Measurements from ENCODE around the gene PUS3.

PUS3 gene

DNA sequence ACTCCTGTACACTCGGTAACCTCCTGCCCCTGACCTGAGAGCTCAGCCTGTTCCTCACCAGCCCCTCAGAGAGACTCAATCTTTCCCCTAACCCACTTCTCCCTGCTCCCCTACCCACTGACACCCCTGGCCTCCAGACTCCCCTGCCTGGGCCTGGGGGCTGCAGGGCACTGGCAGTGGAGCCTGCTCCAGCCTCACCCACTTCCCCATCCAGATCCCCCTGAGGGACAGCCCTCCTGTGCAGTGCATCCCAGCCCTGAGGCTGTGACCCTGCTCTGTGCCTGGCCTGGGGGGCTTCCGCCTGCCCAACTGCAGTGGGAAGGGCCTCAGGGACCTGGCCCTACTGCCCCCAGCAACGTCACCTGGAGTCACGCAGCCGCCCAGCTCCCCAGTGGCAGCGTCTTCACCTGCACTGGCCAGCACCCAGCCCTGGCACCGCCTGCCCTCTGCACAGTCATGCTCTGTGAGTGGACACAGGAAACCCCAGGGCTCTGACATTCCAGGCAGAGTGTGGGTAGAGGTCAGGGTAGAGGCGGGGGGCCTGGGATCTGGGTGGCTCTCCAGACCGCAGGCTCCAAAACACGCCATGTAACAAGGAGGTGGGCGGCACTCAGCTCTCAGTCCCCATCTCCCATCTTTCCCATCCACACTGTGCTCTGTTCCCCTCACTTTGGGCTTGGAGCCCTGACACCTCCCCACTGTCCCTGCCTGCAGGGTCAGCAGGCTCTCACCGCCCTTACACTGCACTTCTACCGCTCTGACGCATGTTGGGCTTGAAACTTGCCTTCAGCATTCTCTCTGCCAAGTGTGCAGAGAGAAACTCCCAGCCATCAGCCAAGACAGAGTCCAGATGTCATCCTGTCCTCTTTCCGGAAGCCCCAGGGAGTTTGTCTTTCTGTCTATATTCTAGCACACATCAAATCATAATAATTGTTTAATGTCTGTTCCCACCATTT lies 48.0 kb upstream of the PUS3 start:
- Histone ChIP-seq H2BK12ac (ENCODE audit: low read length) (peak overlapping the region; percentile 16), H2BK15ac (ENCODE audit: low read length) (no peak overlapping the region), H2AK5ac (ENCODE audit: low read depth, low read length) (no peak overlapping the region), H3K23ac (ENCODE audit: low read depth, low read length, poor library complexity) (peak overlapping the region; percentile 83), H3K27me3 (ENCODE audit: control insufficient read depth in 3 of 3, insufficient read depth in 3 of 3, low read depth in 1 of 3, low read length in 3 of 3) (no peaks in the 10 kb centered on the region), H3K14ac (ENCODE audit: low read length) (no peak overlapping the region), H2AFZ (ENCODE audit: low read length) (no peak overlapping the region), H3K4ac (ENCODE audit: low read length) (no peak overlapping the region), H3K79me1 (ENCODE audit: low read depth, low read length) (no peaks in the 10 kb centered on the region), H3K4me2 (ENCODE audit: insufficient read depth, low read length, poor library complexity, severe bottlenecking) (no peak overlapping the region), H3K18ac (ENCODE audit: low read length) (peak overlapping the region; percentile 79), H2BK5ac (ENCODE audit: low read length) (no peak overlapping the region), H3K4me3 (ENCODE audit: low read length in 2 of 2) (no peak overlapping the region), H2BK120ac (ENCODE audit: low read depth, low read length) (no peak overlapping the region), H3K9ac (ENCODE audit: low read depth, low read length, poor library complexity) (peak overlapping the region; percentile 18), H3K4me1 (ENCODE audit: control insufficient read depth in 2 of 2, insufficient read depth in 1 of 2, low read depth in 1 of 2, low read length in 2 of 2) (peaks cover 0 to 7% of the 10 kb centered on the region in 2 donors), H4K8ac (ENCODE audit: low read depth, low read length) (no peak overlapping the region), H3K9me3 (replicated peaks in 1 of 2; ENCODE audit: control insufficient read depth in 2 of 2, insufficient read depth in 1 of 2, low read depth in 1 of 2, low read length in 2 of 2) (no peaks in the 10 kb centered on the region), H3K27ac (replicated peaks; ENCODE audit: low read length) (no peak overlapping the region), H4K91ac (ENCODE audit: low read depth, low read length, poor library complexity) (no peak overlapping the region), H3K36me3 (replicated peaks in 1 of 2; ENCODE audit: control insufficient read depth in 2 of 2, insufficient read depth in 2 of 2, low read length in 2 of 2) (peaks cover 0 to 5% of the 10 kb centered on the region in 2 donors)
- DNase-seq (ENCODE audit: low spot score), result no peak
- WGBS, 2 donors (ENCODE audit: extremely low coverage in 2 of 2, insufficient read length in 2 of 2, insufficient replicate concordance in 1 of 2), result no CpG with 5 or more reads among the region's 15 CpGs

DNA sequence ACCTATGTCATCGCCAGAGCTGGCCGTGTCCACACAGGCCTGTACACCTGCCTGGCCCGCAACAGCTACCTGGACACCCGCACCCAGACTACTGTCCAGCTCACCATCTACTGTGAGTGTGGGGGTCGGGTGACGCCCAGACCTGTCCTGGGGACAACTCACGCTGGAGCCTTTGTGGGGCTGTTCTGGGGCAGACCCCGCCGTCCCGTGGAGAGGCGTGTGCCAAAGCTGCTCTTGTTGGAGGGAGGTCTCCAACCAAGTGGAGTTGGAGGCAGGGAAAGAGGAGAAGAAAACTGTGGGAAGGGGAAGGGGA lies 47.1 kb upstream of the PUS3 start:
- no peaks in the 10 kb centered on the region for H3K27me3 ChIP-seq (ENCODE audit: control insufficient read depth in 3 of 3, insufficient read depth in 3 of 3, low read depth in 1 of 3, low read length in 3 of 3)
- no peak overlapping the region for H2BK120ac ChIP-seq (ENCODE audit: low read depth, low read length)
- no peak overlapping the region for H3K14ac ChIP-seq (ENCODE audit: low read length)
- no peak overlapping the region for H3K18ac ChIP-seq (ENCODE audit: low read length)
- no peaks in the 10 kb centered on the region for H3K9me3 ChIP-seq (replicated peaks in 1 of 2; ENCODE audit: control insufficient read depth in 2 of 2, insufficient read depth in 1 of 2, low read depth in 1 of 2, low read length in 2 of 2)
- H3K23ac ChIP-seq (ENCODE audit: low read depth, low read length, poor library complexity), result no peak overlapping the region
- H2BK15ac ChIP-seq (ENCODE audit: low read length), result no peak overlapping the region
- no CpG with 5 or more reads among the region's 11 CpGs for WGBS, 2 donors (ENCODE audit: extremely low coverage in 2 of 2, insufficient read length in 2 of 2, insufficient replicate concordance in 1 of 2)
- no peak overlapping the region for H3K4me2 ChIP-seq (ENCODE audit: insufficient read depth, low read length, poor library complexity, severe bottlenecking)
- no peaks in the 10 kb centered on the region for H3K36me3 ChIP-seq (replicated peaks in 1 of 2; ENCODE audit: control insufficient read depth in 2 of 2, insufficient read depth in 2 of 2, low read length in 2 of 2)
- peak overlapping the region; percentile 76 for H4K91ac ChIP-seq (ENCODE audit: low read depth, low read length, poor library complexity)
- H2BK5ac ChIP-seq (ENCODE audit: low read length), result no peak overlapping the region
- H3K27ac ChIP-seq (replicated peaks; ENCODE audit: low read length), result no peak overlapping the region
- H2AFZ ChIP-seq (ENCODE audit: low read length), result no peak overlapping the region
- H3K4ac ChIP-seq (ENCODE audit: low read length), result no peak overlapping the region
- no peak overlapping the region for H2BK12ac ChIP-seq (ENCODE audit: low read length)
- H3K4me3 ChIP-seq (ENCODE audit: low read length in 2 of 2), result no peak overlapping the region
- no peak overlapping the region for H4K8ac ChIP-seq (ENCODE audit: low read depth, low read length)
- H2AK5ac ChIP-seq (ENCODE audit: low read depth, low read length), result peak overlapping the region; percentile 12
- no peak overlapping the region for H3K9ac ChIP-seq (ENCODE audit: low read depth, low read length, poor library complexity)
- no peaks in the 10 kb centered on the region for H3K79me1 ChIP-seq (ENCODE audit: low read depth, low read length)
- H3K4me1 ChIP-seq (ENCODE audit: control insufficient read depth in 2 of 2, insufficient read depth in 1 of 2, low read depth in 1 of 2, low read length in 2 of 2), result peaks cover 0 to 7% of the 10 kb centered on the region in 2 donors
- DNase-seq (ENCODE audit: low spot score), result no peak

DNA sequence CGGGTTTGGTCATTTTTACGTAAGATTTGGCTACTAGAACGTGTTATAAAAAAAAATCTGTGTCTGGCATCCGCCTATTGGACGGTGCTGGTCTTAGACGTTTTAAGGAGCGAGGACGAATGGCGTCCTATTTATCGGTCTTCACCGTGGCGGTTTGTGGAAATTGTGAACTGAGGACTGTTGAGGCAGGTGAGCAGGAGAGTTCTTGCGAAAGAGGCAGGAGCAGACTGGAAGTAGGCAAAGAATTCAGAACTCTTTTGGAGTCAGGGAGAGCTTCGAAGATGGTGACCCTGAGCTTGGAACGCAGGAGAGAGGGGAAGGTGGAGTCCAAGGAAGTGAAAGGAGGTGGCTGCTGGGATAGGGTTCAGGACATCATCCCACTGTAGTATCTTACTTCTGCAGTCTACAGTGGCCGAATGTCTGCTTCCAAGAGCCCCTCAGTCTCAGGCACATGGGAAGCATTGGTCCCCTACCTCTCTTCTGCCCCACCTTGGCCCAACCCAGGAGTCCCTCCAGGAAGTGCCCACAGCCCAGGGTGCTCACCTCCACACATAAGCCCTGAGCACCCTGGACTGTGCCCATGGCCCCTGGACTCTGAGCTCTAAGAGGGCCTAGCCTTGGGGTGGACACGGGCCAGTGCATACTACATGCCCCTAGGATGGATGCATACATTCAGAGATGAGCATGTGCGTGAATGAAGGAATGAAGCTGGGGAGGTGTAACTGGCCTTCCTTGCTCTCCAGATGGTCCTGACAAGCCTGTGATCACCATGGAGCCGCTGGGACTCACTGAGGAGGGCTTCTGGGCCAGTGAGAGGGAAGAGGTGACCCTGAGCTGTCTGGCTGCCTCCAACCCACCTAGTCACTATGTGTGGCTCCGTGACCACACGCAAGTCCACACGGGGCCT lies 46.5 kb upstream of the PUS3 start:
- H2AK5ac ChIP-seq (ENCODE audit: low read depth, low read length), result peak overlapping the region; percentile 12
- DNase-seq (ENCODE audit: low spot score), result no peak
- no peak overlapping the region for H3K14ac ChIP-seq (ENCODE audit: low read length)
- H3K79me1 ChIP-seq (ENCODE audit: low read depth, low read length), result no peaks in the 10 kb centered on the region
- H2BK120ac ChIP-seq (ENCODE audit: low read depth, low read length), result no peak overlapping the region
- H4K91ac ChIP-seq (ENCODE audit: low read depth, low read length, poor library complexity), result peak overlapping the region; percentile 76
- H3K27me3 ChIP-seq (ENCODE audit: control insufficient read depth in 3 of 3, insufficient read depth in 3 of 3, low read depth in 1 of 3, low read length in 3 of 3), result no peaks in the 10 kb centered on the region
- no peak overlapping the region for H3K9ac ChIP-seq (ENCODE audit: low read depth, low read length, poor library complexity)
- no peak overlapping the region for H4K8ac ChIP-seq (ENCODE audit: low read depth, low read length)
- H2BK12ac ChIP-seq (ENCODE audit: low read length), result no peak overlapping the region
- no peaks in the 10 kb centered on the region for H3K9me3 ChIP-seq (replicated peaks in 1 of 2; ENCODE audit: control insufficient read depth in 2 of 2, insufficient read depth in 1 of 2, low read depth in 1 of 2, low read length in 2 of 2)
- WGBS, 2 donors (ENCODE audit: extremely low coverage in 2 of 2, insufficient read length in 2 of 2, insufficient replicate concordance in 1 of 2), result no CpG with 5 or more reads among the region's 22 CpGs
- H2AFZ ChIP-seq (ENCODE audit: low read length), result no peak overlapping the region
- H3K4me3 ChIP-seq (ENCODE audit: low read length in 2 of 2), result no peak overlapping the region
- H3K4ac ChIP-seq (ENCODE audit: low read length), result no peak overlapping the region
- H2BK5ac ChIP-seq (ENCODE audit: low read length), result no peak overlapping the region
- no peaks in the 10 kb centered on the region for H3K36me3 ChIP-seq (replicated peaks in 1 of 2; ENCODE audit: control insufficient read depth in 2 of 2, insufficient read depth in 2 of 2, low read length in 2 of 2)
- H3K4me1 ChIP-seq (ENCODE audit: control insufficient read depth in 2 of 2, insufficient read depth in 1 of 2, low read depth in 1 of 2, low read length in 2 of 2), result peaks cover 0 to 7% of the 10 kb centered on the region in 2 donors
- H3K23ac ChIP-seq (ENCODE audit: low read depth, low read length, poor library complexity), result no peak overlapping the region
- peak overlapping the region; percentile 4 for H3K18ac ChIP-seq (ENCODE audit: low read length)
- no peak overlapping the region for H2BK15ac ChIP-seq (ENCODE audit: low read length)
- no peak overlapping the region for H3K4me2 ChIP-seq (ENCODE audit: insufficient read depth, low read length, poor library complexity, severe bottlenecking)
- peak overlapping the region; percentile 4 for H3K27ac ChIP-seq (replicated peaks; ENCODE audit: low read length)
